DOHH2 (cell line): ENCODE data around the gene PIBF1.
"Not testable (repeated sequence)": the region's sequence is repeated elsewhere in the genome, so short reads cannot be mapped to it uniquely, and the experiment has no call there.

Experiments used
- H3F3A ChIP-seq: fragments of 200-600 bp; sonication (generic), shearing (Covaris generic); 2 replicates; pipeline ENCODE4 v1.6.0; 2016; ENCODE audit warnings: antibody characterized with exemption, mild to moderate bottlenecking; ENCODE audit not compliant: control insufficient read depth, insufficient read depth
- H3K27ac ChIP-seq: fragments of 200-600 bp; sonication (generic); 2 replicates; pipeline ENCODE4 v1.5.1; 2014; ENCODE audit warnings: low read depth, mild to moderate bottlenecking, low read length, moderate library complexity
- H3K27me3 ChIP-seq: fragments of 200-600 bp; sonication (generic); 2 replicates; pipeline ENCODE4 v1.6.1; 2014; ENCODE audit warnings: mild to moderate bottlenecking, low read length, mixed read lengths; ENCODE audit not compliant: control insufficient read depth
- H3K36me3 ChIP-seq: fragments of 200-600 bp; sonication (generic); 2 replicates; pipeline ENCODE4 v1.6.1; 2014; ENCODE audit warnings: mild to moderate bottlenecking, low read length, moderate library complexity, mixed read lengths; ENCODE audit not compliant: control insufficient read depth
- H3K4me1 ChIP-seq: fragments of 200-600 bp; sonication (generic); 2 replicates; pipeline ENCODE4 v1.6.1; 2014; ENCODE audit warnings: mild to moderate bottlenecking, low read length, mixed read lengths; ENCODE audit not compliant: control insufficient read depth
- H3K4me2 ChIP-seq: fragments of 200-600 bp; sonication (generic); 2 replicates; pipeline ENCODE4 v1.6.0; 2014; ENCODE audit warnings: mild to moderate bottlenecking, low read length, moderate library complexity
- H3K4me3 ChIP-seq: fragments of 200-600 bp; sonication (generic); 2 replicates; pipeline ENCODE4 v1.5.1; 2014; ENCODE audit warnings: mild to moderate bottlenecking, low read length, mixed read lengths
- H3K79me2 ChIP-seq: fragments of 200-600 bp; sonication (generic); 2 replicates; pipeline ENCODE4 v1.6.1; 2014; ENCODE audit warnings: mild to moderate bottlenecking, low read length, mixed read lengths; ENCODE audit not compliant: control insufficient read depth
- H3K9me2 ChIP-seq: fragments of 200-600 bp; sonication (generic); replicated peaks from 2 replicates; pipeline ENCODE4 v1.6.1; 2014; ENCODE audit warnings: mild to moderate bottlenecking, low read length, mixed read lengths; ENCODE audit not compliant: control insufficient read depth
- H3K9me3 ChIP-seq: fragments of 200-600 bp; sonication (generic); 2 replicates; pipeline ENCODE4 v1.6.1; 2014; ENCODE audit warnings: antibody characterized with exemption, low read length, mixed read lengths; ENCODE audit not compliant: control insufficient read depth, insufficient read depth
- H4K20me1 ChIP-seq: fragments of 200-600 bp; sonication (generic); 2 replicates; pipeline ENCODE4 v1.6.0; 2014; ENCODE audit warnings: low read depth, mild to moderate bottlenecking, antibody characterized with exemption, low read length, moderate library complexity; ENCODE audit not compliant: control insufficient read depth, insufficient read depth
- EZH2phosphoT487 ChIP-seq: fragments of 200-600 bp; sonication (generic); IDR thresholded peaks from 2 replicates; pipeline ENCODE4 v1.6.1; 2017; ENCODE audit warnings: borderline replicate concordance, mild to moderate bottlenecking, antibody characterized with exemption, low read length, moderate library complexity, mixed read lengths
- TF ChIP-seq, protein P1 (sequence below): fragments of 200-600 bp; sonication (generic); IDR thresholded peaks from one replicate; pipeline ENCODE4 v1.5.1; 2014; ENCODE audit warnings: antibody characterized with exemption, mild to moderate bottlenecking, low read depth, low read length; ENCODE audit not compliant: poor library complexity, severe bottlenecking

Gene PIBF1

DNA sequence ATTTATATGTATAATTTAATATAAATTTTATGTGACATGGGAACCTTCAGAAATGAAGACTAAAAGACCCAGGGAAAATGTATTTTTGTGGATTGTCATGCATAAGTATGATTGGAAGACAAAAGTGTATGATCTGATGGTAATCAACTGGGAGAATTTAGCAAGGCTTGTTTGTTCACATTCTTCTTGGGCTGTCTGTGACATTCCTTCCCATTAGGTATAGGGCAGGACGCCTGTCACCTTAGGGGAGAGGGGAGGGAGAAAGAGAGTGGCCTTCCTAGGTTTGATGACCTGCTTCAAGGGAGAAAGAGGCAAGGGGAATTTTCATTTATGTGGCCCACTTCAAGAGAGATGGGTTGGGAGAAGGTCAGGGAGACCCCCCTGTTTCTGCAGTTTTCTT is 22.4 kb downstream of the PIBF1 start:
- no peaks in the 10 kb centered on the region for H3K9me2 ChIP-seq
- H3F3A ChIP-seq, result peaks cover 16% of the 10 kb centered on the region; the same call in 1 of the 2 replicates
- H3K27me3 ChIP-seq, result no peaks in the 10 kb centered on the region
- H3K4me3 ChIP-seq, result no peak overlapping the region
- H3K9me3 ChIP-seq, result no peaks in the 10 kb centered on the region
- TF ChIP-seq EZH2phosphoT487, result no peak
- TF ChIP-seq, protein P1, sequence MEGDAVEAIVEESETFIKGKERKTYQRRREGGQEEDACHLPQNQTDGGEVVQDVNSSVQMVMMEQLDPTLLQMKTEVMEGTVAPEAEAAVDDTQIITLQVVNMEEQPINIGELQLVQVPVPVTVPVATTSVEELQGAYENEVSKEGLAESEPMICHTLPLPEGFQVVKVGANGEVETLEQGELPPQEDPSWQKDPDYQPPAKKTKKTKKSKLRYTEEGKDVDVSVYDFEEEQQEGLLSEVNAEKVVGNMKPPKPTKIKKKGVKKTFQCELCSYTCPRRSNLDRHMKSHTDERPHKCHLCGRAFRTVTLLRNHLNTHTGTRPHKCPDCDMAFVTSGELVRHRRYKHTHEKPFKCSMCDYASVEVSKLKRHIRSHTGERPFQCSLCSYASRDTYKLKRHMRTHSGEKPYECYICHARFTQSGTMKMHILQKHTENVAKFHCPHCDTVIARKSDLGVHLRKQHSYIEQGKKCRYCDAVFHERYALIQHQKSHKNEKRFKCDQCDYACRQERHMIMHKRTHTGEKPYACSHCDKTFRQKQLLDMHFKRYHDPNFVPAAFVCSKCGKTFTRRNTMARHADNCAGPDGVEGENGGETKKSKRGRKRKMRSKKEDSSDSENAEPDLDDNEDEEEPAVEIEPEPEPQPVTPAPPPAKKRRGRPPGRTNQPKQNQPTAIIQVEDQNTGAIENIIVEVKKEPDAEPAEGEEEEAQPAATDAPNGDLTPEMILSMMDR, result no peak
- H3K4me1 ChIP-seq, result no peaks in the 10 kb centered on the region; the same call in 1 of the 2 replicates
- H3K79me2 ChIP-seq, result no peaks in the 10 kb centered on the region
- H3K4me2 ChIP-seq, result no peak overlapping the region
- H3K36me3 ChIP-seq, result peaks cover 58% of the 10 kb centered on the region
- H4K20me1 ChIP-seq, result no peaks in the 10 kb centered on the region; the same call in 1 of the 2 replicates
- H3K27ac ChIP-seq, result no peak overlapping the region

DNA sequence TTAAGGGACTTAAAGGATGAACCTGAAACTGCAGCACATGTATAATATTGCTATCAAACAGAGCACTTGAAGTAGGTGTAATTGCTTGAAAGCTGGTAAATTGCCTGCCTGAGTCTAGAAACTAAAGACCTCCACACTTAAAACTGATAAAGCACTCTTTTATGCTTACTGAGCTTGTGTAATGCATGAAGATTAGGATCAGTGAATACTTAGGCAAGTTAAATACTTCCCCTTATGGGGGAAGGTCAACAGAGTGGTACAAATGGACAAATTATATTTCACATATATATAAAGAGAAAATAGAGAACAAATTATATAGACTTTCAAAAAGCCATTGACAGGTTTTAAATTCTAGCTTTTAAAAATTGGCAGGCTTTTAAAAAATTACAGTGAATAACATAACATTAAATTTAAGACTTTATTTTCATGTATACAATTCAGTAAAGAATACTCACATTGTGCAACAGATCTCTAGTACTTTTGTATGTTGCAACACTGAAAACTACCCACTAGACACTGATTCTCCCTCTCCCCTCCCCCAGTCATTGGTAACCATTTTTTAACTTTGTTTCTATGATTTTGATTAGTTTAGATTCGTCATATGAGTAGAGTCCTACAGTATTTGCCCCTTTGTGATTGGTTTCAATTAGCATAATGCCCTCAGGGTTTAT is 23.9 kb downstream of the PIBF1 start:
- Histone ChIP-seq H3K4me3 (no peak overlapping the region), H3F3A (peaks cover 16% of the 10 kb centered on the region; the same call in 1 of the 2 replicates), H3K27ac (no peak overlapping the region), H4K20me1 (no peaks in the 10 kb centered on the region; the same call in 1 of the 2 replicates), H3K9me3 (no peaks in the 10 kb centered on the region), H3K4me1 (no peaks in the 10 kb centered on the region; the same call in 1 of the 2 replicates), H3K79me2 (no peaks in the 10 kb centered on the region), H3K27me3 (no peaks in the 10 kb centered on the region), H3K36me3 (peaks cover 44% of the 10 kb centered on the region), H3K9me2 (no peaks in the 10 kb centered on the region), H3K4me2 (no peak overlapping the region)
- TF ChIP-seq EZH2phosphoT487, result no peak
- TF ChIP-seq, protein P1, result no peak

DNA sequence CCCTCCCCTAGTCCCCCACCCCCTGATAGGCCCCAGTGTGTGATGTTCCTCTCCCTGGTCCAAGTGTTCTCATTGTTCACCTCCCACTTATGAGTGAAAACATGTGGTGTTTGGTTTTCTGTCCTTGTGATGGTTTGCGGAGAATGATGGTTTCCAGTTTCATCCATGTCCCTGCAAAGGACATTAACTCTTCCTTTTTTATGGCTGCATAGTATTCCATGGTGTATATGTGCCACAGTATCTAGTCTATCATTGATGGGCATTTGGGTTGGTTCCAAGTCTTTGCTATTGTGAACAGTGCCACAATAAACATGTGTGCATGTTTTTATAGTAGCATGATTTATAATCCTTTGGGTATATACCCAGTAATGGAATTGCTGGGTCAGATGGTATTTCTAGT is 24.6 kb downstream of the PIBF1 start:
- H3K79me2 ChIP-seq, H3K4me1 ChIP-seq: not testable (repeated sequence)
- peaks cover 39% of the 10 kb centered on the region for H3K36me3 ChIP-seq

DNA sequence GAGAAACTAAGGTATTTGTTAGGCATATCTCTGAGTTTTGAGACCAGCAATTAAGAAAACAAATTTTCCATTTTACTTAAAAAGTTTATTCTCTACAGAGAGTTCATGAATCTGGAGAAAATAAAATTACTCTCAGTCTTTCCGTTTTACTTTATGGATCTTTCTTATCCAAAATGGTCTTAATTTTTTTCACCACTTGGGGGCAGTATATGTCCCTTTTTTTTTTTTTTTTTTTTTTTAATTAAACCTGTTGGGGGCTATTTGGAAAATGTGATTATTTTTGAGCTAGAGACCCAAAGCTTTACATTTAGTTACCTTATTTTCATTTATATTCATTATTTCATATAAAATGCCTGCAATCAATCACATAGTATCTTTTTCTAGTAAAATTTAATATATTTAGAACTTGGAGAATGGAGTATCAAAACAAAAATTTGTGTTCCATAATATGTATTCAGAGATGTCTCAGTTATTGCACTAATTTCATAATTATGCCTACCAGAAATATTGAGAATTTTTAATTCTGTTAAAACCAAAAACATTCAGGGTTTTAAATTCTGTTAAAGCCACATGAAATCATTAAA is 27.1 kb downstream of the PIBF1 start:
- H3K9me2 ChIP-seq, result no peaks in the 10 kb centered on the region
- peaks cover 16% of the 10 kb centered on the region; the same call in 1 of the 2 replicates for H3F3A ChIP-seq
- H3K36me3 ChIP-seq, result peaks cover 31% of the 10 kb centered on the region
- no peak overlapping the region for H3K4me2 ChIP-seq
- no peaks in the 10 kb centered on the region for H3K79me2 ChIP-seq
- no peaks in the 10 kb centered on the region for H3K27me3 ChIP-seq
- no peaks in the 10 kb centered on the region for H3K9me3 ChIP-seq
- TF ChIP-seq, protein P1, result peak; percentile 57
- no peak for TF ChIP-seq EZH2phosphoT487
- no peak overlapping the region for H3K4me3 ChIP-seq
- H3K4me1 ChIP-seq, result no peaks in the 10 kb centered on the region; the same call in 1 of the 2 replicates
- H3K27ac ChIP-seq, result no peak overlapping the region
- no peaks in the 10 kb centered on the region; the same call in 1 of the 2 replicates for H4K20me1 ChIP-seq

More for the DNA sequence above, 24.6 kb downstream of the PIBF1 start:
- not testable (repeated sequence) for H3K9me2 ChIP-seq, H3K9me3 ChIP-seq, H3K27me3 ChIP-seq, H4K20me1 ChIP-seq, H3K4me2 ChIP-seq, H3K27ac ChIP-seq, H3K4me3 ChIP-seq
- peaks cover 16% of the 10 kb centered on the region; the same call in 1 of the 2 replicates for H3F3A ChIP-seq
